Uterine smooth muscle cell (primary cell): ENCODE data around the gene NEAT1. TPM values are rescaled to one million over a fixed set of nuclear protein-coding genes. Genes with fewer than 3 reads are reported as not detected.

Experiments
- total RNA-seq: library from RNA; depleted of rRNA; stranded (reverse); fragments of >200 nt; gene quantifications from 2 replicates; pipeline ENCODE4 v1.2.3, GENCODE V29; 2014

The NEAT1 gene
- total RNA-seq: 158 and 162 TPM in 2 replicates

GRCh38 chr11:65422633-65423515 lies at the start of gene NEAT1:
Gene NEAT1, plus strand, starts transcription at chr11:65422798.

DNA sequence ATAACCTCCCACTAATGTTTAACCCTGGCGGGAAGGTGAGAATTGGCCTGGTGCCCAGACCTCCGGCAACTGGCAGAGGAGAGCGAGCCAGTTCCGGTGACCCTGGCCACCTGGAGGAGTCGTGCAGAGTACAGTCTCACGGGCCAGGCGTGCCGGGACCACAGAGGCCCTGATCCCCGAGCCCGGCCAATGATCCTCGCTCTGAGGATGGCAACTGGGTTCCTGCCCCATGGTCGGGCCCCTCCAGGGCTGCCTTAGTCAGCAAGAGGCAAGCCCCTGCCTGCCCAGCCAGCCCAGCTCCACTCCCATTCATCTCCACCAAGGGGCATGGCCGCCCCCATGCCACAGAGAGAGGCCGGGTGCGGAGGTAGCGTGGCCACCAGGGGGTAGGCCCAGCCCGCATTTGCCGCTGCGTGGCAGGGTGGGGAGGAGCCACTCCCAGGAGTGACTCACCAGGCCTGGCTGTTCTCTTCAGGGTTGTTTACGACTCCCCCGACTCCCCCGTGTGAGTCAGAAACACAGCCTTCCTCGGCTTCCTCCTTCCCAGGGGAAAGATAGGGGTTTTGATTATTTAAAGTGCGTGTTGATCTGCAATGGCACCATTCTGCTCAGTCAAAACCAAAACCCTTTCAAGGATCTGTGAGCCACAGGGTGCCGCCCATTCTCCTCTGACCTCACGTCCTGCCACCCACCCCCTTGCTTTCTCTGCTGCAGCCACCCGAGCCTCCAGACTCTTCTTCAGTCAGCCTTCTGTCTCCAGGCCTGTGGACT lies 40.4 kb upstream of the NEAT1 start, which contains the start of gene SLC25A45:
TSS of gene SLC25A45 (minus strand) at position 614 of the 771 bp plus-strand sequence. CDS start 695 bp downstream, outside the sequence.

GRCh38 chr11:65386307-65387140 lies 36.1 kb upstream of the NEAT1 start, which contains the start of gene FRMD8:
Gene FRMD8, plus strand, starts transcription at chr11:65386637. Its CDS starts 400 bp downstream, at chr11:65387037.

Other genes with a start within 250 kb of the NEAT1 start
- gene CAPN1, start 240.9 kb upstream of the NEAT1 start, total RNA-seq: 88.1 and 117 TPM in 2 replicates
- gene POLA2, start 160.8 kb upstream of the NEAT1 start, total RNA-seq: 5.9 and 23.0 TPM in 2 replicates
- gene CDC42EP2, start 107.9 kb upstream of the NEAT1 start, total RNA-seq: 13.3 and 17.2 TPM in 2 replicates
- 33.5 and 41.6 TPM in 2 replicates for gene DPF2, start 88.9 kb upstream of the NEAT1 start, total RNA-seq
- gene TIGD3, start 68.0 kb upstream of the NEAT1 start, total RNA-seq: 0.11 and 0.37 TPM in 2 replicates
- 0.75 and 1.3 TPM in 2 replicates for gene SLC25A45, start 40.2 kb upstream of the NEAT1 start, total RNA-seq
- gene FRMD8, start 36.2 kb upstream of the NEAT1 start, total RNA-seq: 37.1 and 61.4 TPM in 2 replicates
- gene MALAT1, start 76.2 kb downstream of the NEAT1 start, total RNA-seq: 13,505 and 18,804 TPM in 2 replicates
- 78.7 and 105 TPM in 2 replicates for gene SCYL1, start 102.3 kb downstream of the NEAT1 start, total RNA-seq
- gene LTBP3, start 135.6 kb downstream of the NEAT1 start, total RNA-seq: 34.2 and 59.6 TPM in 2 replicates
- 35.2 and 53.6 TPM in 2 replicates for gene ZNRD2, start 147.7 kb downstream of the NEAT1 start, total RNA-seq
- 13.1 and 16.9 TPM in 2 replicates for gene FAM89B, start 149.7 kb downstream of the NEAT1 start, total RNA-seq
- 68.8 and 73.9 TPM in 2 replicates for gene EHBP1L1, start 153.3 kb downstream of the NEAT1 start, total RNA-seq
- 0.11 TPM in 1 of 2 replicates, not detected in the other for gene KCNK7, start 173.0 kb downstream of the NEAT1 start, total RNA-seq
- 23.5 and 29.0 TPM in 2 replicates for gene MAP3K11, start 191.4 kb downstream of the NEAT1 start, total RNA-seq
- 16.3 and 19.0 TPM in 2 replicates for gene PCNX3, start 193.0 kb downstream of the NEAT1 start, total RNA-seq
- 20.6 and 30.1 TPM in 2 replicates for gene SIPA1, start 215.3 kb downstream of the NEAT1 start, total RNA-seq
- 16.0 and 17.9 TPM in 2 replicates for gene RELA, start 240.1 kb downstream of the NEAT1 start, total RNA-seq